ENCODE measurements around the gene DCLRE1A. TPM values are rescaled to one million over a fixed set of nuclear protein-coding genes. Genes with fewer than 3 reads are reported as not detected.
"Not testable (repeated sequence)": the region's sequence is repeated elsewhere in the genome, so short reads cannot be mapped to it uniquely, and the experiment has no call there.

DCLRE1A gene
- total RNA-seq, 4 donors from 2014 or later, result 2.2 to 3.9 (median 3.6) TPM

GRCh38 chr10:113849140-113849803, 4.6 kb downstream of the DCLRE1A start:
- DNase-seq (ENCODE audit: low spot score) (no peak), ATAC-seq (ENCODE audit: low FRiP score) (no peak)
- no peak for TF ChIP-seq CTCF (IDR thresholded peaks at IDR 0.05)

GRCh38 chr10:113846036-113846435, 7.8 kb downstream of the DCLRE1A start:
- TF ChIP-seq CTCF (IDR thresholded peaks at IDR 0.05), result no peak
- DNase-seq (ENCODE audit: low spot score) (no peak), ATAC-seq (ENCODE audit: low FRiP score) (no peak)

GRCh38 chr10:113843972-113844485, 9.9 kb downstream of the DCLRE1A start:
- ATAC-seq (ENCODE audit: low FRiP score) (no peak), DNase-seq (ENCODE audit: low spot score) (no peak)
- TF ChIP-seq CTCF (IDR thresholded peaks at IDR 0.05), result no peak

- DNase-seq (ENCODE audit: low spot score) (no peak), ATAC-seq (ENCODE audit: low FRiP score) (no peak)
- TF ChIP-seq CTCF (IDR thresholded peaks at IDR 0.05), result no peak
These were observed 11.7 kb downstream of the DCLRE1A start for GRCh38 chr10:113842171-113842570.

- not testable (repeated sequence) for ATAC-seq (ENCODE audit: low FRiP score); DNase-seq (ENCODE audit: low spot score)
These were observed 25.3 kb downstream of the DCLRE1A start for GRCh38 chr10:113828567-113828966.

GRCh38 chr10:113825791-113826190, 28.1 kb downstream of the DCLRE1A start:
- ATAC-seq (ENCODE audit: low FRiP score) (no peak), DNase-seq (ENCODE audit: low spot score) (no peak)
- no peak for TF ChIP-seq CTCF (IDR thresholded peaks at IDR 0.05)

- ATAC-seq (ENCODE audit: low FRiP score) (no peak), DNase-seq (ENCODE audit: low spot score) (no peak)
- no peak for TF ChIP-seq CTCF (IDR thresholded peaks at IDR 0.05)
These were observed 30.5 kb downstream of the DCLRE1A start for GRCh38 chr10:113823389-113823788.

All from omental fat pad (tissue), 4 donors.